ENCODE results near the gene PSMB3. TPM values are rescaled to one million over a fixed set of nuclear protein-coding genes. Genes with fewer than 3 reads are reported as not detected.
"Not testable (repeated sequence)": the region's sequence is repeated elsewhere in the genome, so short reads cannot be mapped to it uniquely, and the experiment has no call there.

Gene PSMB3
- total RNA-seq, 1 donor from 2014 or later = 84.8 TPM

- intact Hi-C loops (cut with DNase I) = no loop called here
- no peak for ATAC-seq
Measured at GRCh38 chr17:38713456-38714075, 39.0 kb upstream of the PSMB3 start.

GRCh38 chr17:38715216-38715943, 37.2 kb upstream of the PSMB3 start:
- DNase-seq (ENCODE audit: low spot score) = no peak
- intact Hi-C loops (cut with DNase I) = no loop called here
- ATAC-seq = no peak

More at GRCh38 chr17:38713456-38714075, 39.0 kb upstream of the PSMB3 start:
- no peak for DNase-seq (ENCODE audit: low spot score)

- ATAC-seq (no peak), DNase-seq (ENCODE audit: low spot score) (no peak)
- intact Hi-C loops (cut with DNase I) = no loop called here
Measured at GRCh38 chr17:38716368-38717005, 36.1 kb upstream of the PSMB3 start.

GRCh38 chr17:38717139-38717745, 35.3 kb upstream of the PSMB3 start:
- intact Hi-C loops (cut with DNase I) = no loop called here
- ATAC-seq (no peak), DNase-seq (ENCODE audit: low spot score) (no peak)

GRCh38 chr17:38719289-38719942, 33.1 kb upstream of the PSMB3 start:
- ATAC-seq = no peak
- intact Hi-C loops (cut with DNase I) = no loop called here

GRCh38 chr17:38719943-38720641, 32.4 kb upstream of the PSMB3 start:
- no peak for DNase-seq (ENCODE audit: low spot score)
- intact Hi-C loops (cut with DNase I) = no loop called here
- no peak for ATAC-seq

More at GRCh38 chr17:38719289-38719942, 33.1 kb upstream of the PSMB3 start:
- DNase-seq (ENCODE audit: low spot score) = no peak

GRCh38 chr17:38720941-38721340, 31.6 kb upstream of the PSMB3 start:
- intact Hi-C loops (cut with DNase I) = no loop called here
- DNase-seq (ENCODE audit: low spot score) = no peak
- no peak for ATAC-seq

GRCh38 chr17:38721802-38722201, 30.7 kb upstream of the PSMB3 start:
- ATAC-seq = no peak
- intact Hi-C loops (cut with DNase I) = no loop called here
- no peak for DNase-seq (ENCODE audit: low spot score)

- intact Hi-C loops (cut with DNase I) = no loop called here
- ATAC-seq = peak; percentile 53
- peak; percentile 80 for DNase-seq (ENCODE audit: low spot score)
Measured at GRCh38 chr17:38724337-38724988, 28.1 kb upstream of the PSMB3 start.

GRCh38 chr17:38725066-38725465, 27.5 kb upstream of the PSMB3 start:
- DNase-seq (ENCODE audit: low spot score) (no peak), ATAC-seq (no peak)
- intact Hi-C loops (cut with DNase I) = no loop called here

- ATAC-seq; DNase-seq (ENCODE audit: low spot score); intact Hi-C loops (cut with DNase I): not testable (repeated sequence)
Measured at GRCh38 chr17:38726145-38726544, 26.4 kb upstream of the PSMB3 start.

- ATAC-seq = no peak
- intact Hi-C loops (cut with DNase I) = no loop called here
- no peak for DNase-seq (ENCODE audit: low spot score)
Measured at GRCh38 chr17:38727736-38728135, 24.8 kb upstream of the PSMB3 start.

- ATAC-seq (no peak), DNase-seq (ENCODE audit: low spot score) (no peak)
- intact Hi-C loops (cut with DNase I) = no loop called here
Measured at GRCh38 chr17:38728290-38728831, 24.2 kb upstream of the PSMB3 start.

- ATAC-seq (no peak), DNase-seq (ENCODE audit: low spot score) (no peak)
- intact Hi-C loops (cut with DNase I) = no loop called here
Measured at GRCh38 chr17:38729368-38729885, 23.1 kb upstream of the PSMB3 start.

- intact Hi-C loops (cut with DNase I) = loop anchor here (5.0 kb wide), 1 partner anchor 53 kb away; no protein-coding TSS in a partner anchor
- ATAC-seq = peak; percentile 83
- DNase-seq (ENCODE audit: low spot score) = peak; percentile 91
Measured at GRCh38 chr17:38729886-38730525, 22.5 kb upstream of the PSMB3 start, which contains the start of gene CISD3. Gene CISD3 (plus strand): TSS chr17:38730341. CDS start chr17:38730359, 18 bp downstream.

GRCh38 chr17:38730526-38731379, 21.8 kb upstream of the PSMB3 start:
- intact Hi-C loops (cut with DNase I) = loop anchor here (5.0 kb wide), 1 partner anchor 53 kb away; no protein-coding TSS in a partner anchor
- DNase-seq (ENCODE audit: low spot score) = peak; percentile 84
- peak; percentile 52 for ATAC-seq
